ENCODE data around the gene HTT.

GRCh38 chr4:3263053-3263875 lies 188.8 kb downstream of the HTT start:
- no peak for TF ChIP-seq ZBTB21 (CRISPR knock-in tag; IDR thresholded peaks at IDR 0.05; ENCODE audit: borderline replicate concordance)
- TF ChIP-seq ZNF317 (CRISPR knock-in tag; IDR thresholded peaks at IDR 0.05; ENCODE audit: borderline replicate concordance, low read depth), result no peak
- TF ChIP-seq CREB1 (CRISPR knock-in tag; IDR thresholded peaks at IDR 0.05), result no peak
- no peak for TF ChIP-seq MXD4 (CRISPR knock-in tag; IDR thresholded peaks at IDR 0.05; ENCODE audit: borderline replicate concordance)
- no peak for TF ChIP-seq FOXJ3 (CRISPR knock-in tag; IDR thresholded peaks at IDR 0.05; ENCODE audit: borderline replicate concordance)
- no peak for TF ChIP-seq ZNF423 (CRISPR knock-in tag; IDR thresholded peaks at IDR 0.05)
- no peak for TF ChIP-seq CBFB (CRISPR knock-in tag; IDR thresholded peaks at IDR 0.05; ENCODE audit: low read depth)
- TF ChIP-seq CTCF (IDR thresholded peaks at IDR 0.05), result no peak
- no peak for TF ChIP-seq NFYB (CRISPR knock-in tag; conservative IDR thresholded peaks at IDR 0.05; ENCODE audit: low read depth)
- no peak for TF ChIP-seq FOXP1 (CRISPR knock-in tag; IDR thresholded peaks at IDR 0.05; ENCODE audit: borderline replicate concordance)

Data from WTC11 (cell line).